ENCODE results near the gene GAPDHS. TPM values are rescaled to one million over a fixed set of nuclear protein-coding genes. Genes with fewer than 3 reads are reported as not detected.

GAPDHS gene
- total and polyA plus RNA-seq, 2 of the 13 experiments (the other 11 are each of a cell fraction or from before 2014, with no cell fraction given) = not detected

- TF ChIP-seq THYN1 (CRISPR knock-in tag; IDR thresholded peaks at IDR 0.05; ENCODE audit: borderline replicate concordance, low read depth) = no peak
- TF ChIP-seq STAT5B (CRISPR knock-in tag; IDR thresholded peaks at IDR 0.05) = no peak
- no peak for TF ChIP-seq NR2F1 (CRISPR knock-in tag; IDR thresholded peaks at IDR 0.05)
- TF ChIP-seq GMEB1 (CRISPR knock-in tag; IDR thresholded peaks at IDR 0.05; ENCODE audit: borderline replicate concordance) = peak; percentile 83
- TF ChIP-seq CEBPZ (IDR thresholded peaks at IDR 0.05; ENCODE audit: low read length) = no peak
- peak; percentile 61; the same call in 1 of the 2 replicates for TF ChIP-seq PPARG (CRISPR knock-in tag; conservative IDR thresholded peaks at IDR 0.05)
- no peak for TF ChIP-seq KLF9 (CRISPR knock-in tag; IDR thresholded peaks at IDR 0.05; ENCODE audit: low read depth)
- TF ChIP-seq AKAP8 (CRISPR knock-in tag; IDR thresholded peaks at IDR 0.05) = no peak
- TF ChIP-seq ZNF616 (CRISPR knock-in tag; IDR thresholded peaks at IDR 0.05; ENCODE audit: low read depth) = peak; percentile 77; the same call in 1 of the 2 replicates
- TF ChIP-seq SOX5 (CRISPR knock-in tag; IDR thresholded peaks at IDR 0.05; ENCODE audit: borderline replicate concordance) = peak; percentile 21; the same call in 1 of the 2 replicates
- TF ChIP-seq ZNF839 (CRISPR knock-in tag; IDR thresholded peaks at IDR 0.05; ENCODE audit: borderline replicate concordance) = no peak
- TF ChIP-seq HOMEZ (CRISPR knock-in tag; IDR thresholded peaks at IDR 0.05; ENCODE audit: low read depth) = no peak
- TF ChIP-seq MED1 (CRISPR knock-in tag; IDR thresholded peaks at IDR 0.05) = peak; percentile 80
- TF ChIP-seq SP4 (CRISPR knock-in tag; IDR thresholded peaks at IDR 0.05) = peak; percentile 84
- no peak for TF ChIP-seq ZNF280D (CRISPR knock-in tag; IDR thresholded peaks at IDR 0.05)
- peak; percentile 34; the same call in 1 of the 2 replicates for TF ChIP-seq FOSL2 (CRISPR knock-in tag; IDR thresholded peaks at IDR 0.05)
- TF ChIP-seq GFI1 (CRISPR knock-in tag; IDR thresholded peaks at IDR 0.05; ENCODE audit: borderline replicate concordance) = peak; percentile 60; the same call in 1 of the 2 replicates
- no peak for TF ChIP-seq ZNF3 (CRISPR knock-in tag; IDR thresholded peaks at IDR 0.05)
- TF ChIP-seq ZNF33A (CRISPR knock-in tag; IDR thresholded peaks at IDR 0.05; ENCODE audit: borderline replicate concordance) = no peak
- no peak for TF ChIP-seq CENPT (CRISPR knock-in tag; IDR thresholded peaks at IDR 0.05; ENCODE audit: low read depth)
These were observed 12.0 kb downstream of the GAPDHS start, which contains the start of gene TMEM147 (continued) for GRCh38 chr19:35545001-35545854.
